CD14-positive monocyte (primary cell): ENCODE data around the gene MEX3A. TPM values are rescaled to one million over a fixed set of nuclear protein-coding genes. Genes with fewer than 3 reads are reported as not detected.

Source experiments
- DNase-seq, 3 donors: peaks; one replicate each; pipeline ENCODE4 v3.0.0-alpha.2; 2011 to 2022
- H2AFZ ChIP-seq: 2 replicates; pipeline ENCODE4 v1.6.0; 2012; ENCODE audit warnings: mild to moderate bottlenecking, low read depth, low read length, inconsistent platforms; ENCODE audit not compliant: insufficient read depth, poor library complexity, severe bottlenecking
- H3K27ac ChIP-seq, 2 donors: 1 replicate in 1 of 2; 2 replicates in 1 of 2; pipeline ENCODE4 v1.5.1; 2012 to 2013; ENCODE audit warnings: low read length in 2 of 2, control low read depth in 1 of 2, inconsistent platforms in 1 of 2, low read depth in 1 of 2, mild to moderate bottlenecking in 1 of 2
- H3K27me3 ChIP-seq, 2 donors: one replicate each; pipeline versions ENCODE4 v1.6.0 to v1.6.1; 2011 to 2013; ENCODE audit warnings: low read length in 2 of 2; ENCODE audit not compliant: control insufficient read depth in 2 of 2, insufficient read depth in 2 of 2
- H3K36me3 ChIP-seq, 2 donors: replicated peaks in 1 of 2; 1 replicate in 1 of 2; 2 replicates in 1 of 2; pipeline versions ENCODE4 v1.5.1 to v1.6.1; 2012 to 2013; ENCODE audit warnings: low read length in 2 of 2, control low read depth in 1 of 2, inconsistent platforms in 1 of 2, mild to moderate bottlenecking in 1 of 2; ENCODE audit not compliant: insufficient read depth in 2 of 2, control insufficient read depth in 1 of 2
- H3K4me1 ChIP-seq, 2 donors: 1 replicate in 1 of 2; 2 replicates in 1 of 2; pipeline versions ENCODE4 v1.5.1 to v1.6.1; 2012 to 2013; ENCODE audit warnings: low read length in 2 of 2, control low read depth in 1 of 2, inconsistent platforms in 1 of 2, mild to moderate bottlenecking in 1 of 2, moderate library complexity in 1 of 2; ENCODE audit not compliant: insufficient read depth in 2 of 2, control insufficient read depth in 1 of 2
- H3K4me2 ChIP-seq: replicated peaks from 2 replicates; pipeline ENCODE3; 2012; ENCODE audit warnings: low read length, moderate library complexity, mild to moderate bottlenecking; ENCODE audit not compliant: poor library complexity, severe bottlenecking; ENCODE audit errors: extremely low read depth
- H3K4me3 ChIP-seq, 3 experiments: fragments of 200-600 bp in 1 of 3; sonication (generic) in 1 of 3; replicated peaks in 1 of 3; 1 replicate in 2 of 3; 2 replicates in 1 of 3; pipeline ENCODE4 v1.5.1; 2011 to 2013; ENCODE audit warnings: low read length in 3 of 3, mild to moderate bottlenecking in 3 of 3, control low read depth in 2 of 3, low read depth in 2 of 3, inconsistent platforms in 1 of 3, moderate library complexity in 1 of 3
- H3K79me2 ChIP-seq: 2 replicates; pipeline ENCODE4 v1.6.0; 2012; ENCODE audit warnings: mild to moderate bottlenecking, control low read depth, inconsistent platforms, low read length, moderate library complexity; ENCODE audit not compliant: insufficient read depth
- H3K9ac ChIP-seq: 2 replicates; pipeline ENCODE4 v1.6.0; 2017; ENCODE audit warnings: low read length, mild to moderate bottlenecking; ENCODE audit not compliant: insufficient read depth, poor library complexity, severe bottlenecking
- H3K9me3 ChIP-seq, 2 donors: replicated peaks in 1 of 2; 1 replicate in 1 of 2; 2 replicates in 1 of 2; pipeline versions ENCODE4 v1.5.1 to v1.6.1; 2012 to 2013; ENCODE audit warnings: low read length in 2 of 2, control low read depth in 1 of 2; ENCODE audit not compliant: control insufficient read depth in 1 of 2, insufficient read depth in 1 of 2
- H4K20me1 ChIP-seq: 2 replicates; pipeline ENCODE4 v1.6.0; 2012; ENCODE audit warnings: mild to moderate bottlenecking, low read length, control low read depth, moderate library complexity; ENCODE audit not compliant: insufficient read depth
- H3K27ac Mint-ChIP-seq, 7 donors: one replicate each; pipeline ENCODE4 v1.8.0; 2020; ENCODE audit warnings: mild to moderate bottlenecking in 7 of 7, mixed read lengths in 7 of 7, moderate library complexity in 6 of 7, inconsistent platforms in 2 of 7
- H3K27me3 Mint-ChIP-seq, 3 donors: one replicate each; pipeline ENCODE4 v1.8.0; 2021 to 2022; ENCODE audit warnings: low read depth in 3 of 3, mild to moderate bottlenecking in 3 of 3, mixed read lengths in 3 of 3, moderate library complexity in 3 of 3, inconsistent platforms in 1 of 3
- H3K36me3 Mint-ChIP-seq, 2 donors: one replicate each; pipeline ENCODE4 v1.8.0; 2020; ENCODE audit warnings: mixed read lengths in 2 of 2, inconsistent platforms in 1 of 2, mild to moderate bottlenecking in 1 of 2
- H3K4me1 Mint-ChIP-seq: one replicate; pipeline ENCODE4 v1.8.0; 2020; ENCODE audit warnings: mild to moderate bottlenecking, mixed read lengths
- H3K4me3 Mint-ChIP-seq, 2 donors: one replicate each; pipeline ENCODE4 v1.8.0; 2020; ENCODE audit warnings: mild to moderate bottlenecking in 2 of 2, mixed read lengths in 2 of 2, moderate library complexity in 1 of 2
- H3K9me3 Mint-ChIP-seq, 7 donors: one replicate each; pipeline ENCODE4 v1.8.0; 2020 to 2022; ENCODE audit warnings: mixed read lengths in 7 of 7, mild to moderate bottlenecking in 6 of 7, moderate library complexity in 6 of 7, inconsistent platforms in 2 of 7
- WGBS: methylation state at CpG from one replicate; pipeline ENCODE4 v1.1.5; 2013; ENCODE audit warnings: missing lambda C conversion rate; ENCODE audit not compliant: insufficient coverage; 5-methylcytosine and 5-hydroxymethylcytosine counted together
- intact Hi-C, 2 donors: fragments of 100-400 bp; cut with micrococcal nuclease; formaldehyde crosslinking; loops; one replicate each; pipeline versions ENCODE4 v1.15.0 to v1.15.1; 2023
- polyA plus RNA-seq, 3 donors: library from polyadenylated mRNA; depleted of rRNA in 1 of 3; unstranded in 2 of 3; stranded (reverse) in 1 of 3; fragments of 300-500 nt in 2 of 3; fragments of >200 nt in 1 of 3; fragmentation: Illumina TruSeq in 2 of 3; gene quantifications; 1 replicate in 2 of 3; 2 replicates in 1 of 3; pipeline ENCODE4 v1.2.3, GENCODE V29; 2012 to 2021
- TF ChIP-seq, protein P1 (sequence below): fragments of 200-600 bp; IDR thresholded peaks from one replicate; pipeline ENCODE4 v1.8.0; 2022; ENCODE audit warnings: antibody characterized with exemption, mild to moderate bottlenecking

MEX3A gene
- polyA plus RNA-seq, 3 donors: not detected

DNA sequence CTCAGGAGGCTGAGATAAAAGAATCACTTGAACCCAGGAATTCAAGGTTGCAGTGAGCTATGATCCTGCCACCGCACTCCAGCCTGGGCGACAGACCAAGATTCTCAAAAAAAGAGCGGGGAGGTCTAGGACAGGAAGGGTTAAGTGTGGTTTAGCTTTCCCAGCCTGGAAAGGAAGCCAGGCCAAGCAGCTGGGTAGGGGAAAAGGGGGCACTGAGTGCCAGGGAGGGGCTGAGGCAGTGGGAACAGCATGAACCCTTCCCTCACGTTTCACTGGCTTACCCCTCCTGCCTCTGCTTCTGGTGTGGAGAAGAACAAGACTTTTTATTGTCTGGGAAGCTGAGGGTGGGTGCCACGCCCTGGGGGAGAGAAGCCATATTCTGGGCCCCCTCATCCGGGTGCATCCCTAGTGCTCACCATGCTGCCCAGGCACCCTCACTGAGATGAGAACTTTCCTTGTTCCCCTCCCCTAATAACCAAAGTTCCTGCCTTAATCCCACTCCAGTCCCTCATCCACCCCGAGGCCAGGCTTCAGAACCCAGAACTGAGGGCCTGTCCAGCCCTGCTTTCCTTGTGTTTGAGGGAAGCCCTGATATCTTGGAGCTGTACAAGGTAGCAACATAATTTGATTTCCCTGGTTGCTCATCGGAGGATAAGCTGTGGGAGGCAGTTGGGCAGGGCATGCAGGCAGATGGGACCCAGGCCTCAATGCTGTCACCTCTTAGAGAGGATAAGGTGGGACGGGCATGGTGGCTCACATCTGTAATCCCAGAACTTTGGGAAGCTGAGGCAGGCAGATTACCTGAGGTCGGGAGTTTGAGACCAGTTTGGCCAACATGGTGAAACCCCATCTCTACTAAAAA, 30.2 kb upstream of the MEX3A start:
- TF ChIP-seq, protein P1, sequence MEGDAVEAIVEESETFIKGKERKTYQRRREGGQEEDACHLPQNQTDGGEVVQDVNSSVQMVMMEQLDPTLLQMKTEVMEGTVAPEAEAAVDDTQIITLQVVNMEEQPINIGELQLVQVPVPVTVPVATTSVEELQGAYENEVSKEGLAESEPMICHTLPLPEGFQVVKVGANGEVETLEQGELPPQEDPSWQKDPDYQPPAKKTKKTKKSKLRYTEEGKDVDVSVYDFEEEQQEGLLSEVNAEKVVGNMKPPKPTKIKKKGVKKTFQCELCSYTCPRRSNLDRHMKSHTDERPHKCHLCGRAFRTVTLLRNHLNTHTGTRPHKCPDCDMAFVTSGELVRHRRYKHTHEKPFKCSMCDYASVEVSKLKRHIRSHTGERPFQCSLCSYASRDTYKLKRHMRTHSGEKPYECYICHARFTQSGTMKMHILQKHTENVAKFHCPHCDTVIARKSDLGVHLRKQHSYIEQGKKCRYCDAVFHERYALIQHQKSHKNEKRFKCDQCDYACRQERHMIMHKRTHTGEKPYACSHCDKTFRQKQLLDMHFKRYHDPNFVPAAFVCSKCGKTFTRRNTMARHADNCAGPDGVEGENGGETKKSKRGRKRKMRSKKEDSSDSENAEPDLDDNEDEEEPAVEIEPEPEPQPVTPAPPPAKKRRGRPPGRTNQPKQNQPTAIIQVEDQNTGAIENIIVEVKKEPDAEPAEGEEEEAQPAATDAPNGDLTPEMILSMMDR: no peak
- Histone ChIP-seq H3K4me1 (peaks cover 23 to 28% of the 10 kb centered on the region in 2 donors), H3K27ac (no peak overlapping the region), H3K79me2 (no peaks in the 10 kb centered on the region), H4K20me1 (peaks cover 22% of the 10 kb centered on the region), H3K36me3 (no peaks in the 10 kb centered on the region), H3K9ac (no peak overlapping the region), H3K9me3 (peaks cover 0 to 17% of the 10 kb centered on the region in 2 donors), H3K27me3 (peaks cover 79 to 100% of the 10 kb centered on the region in 2 donors), H2AFZ (no peak overlapping the region), H3K4me3 (no peak overlapping the region), H3K4me2 (no peak overlapping the region)
- intact Hi-C loops: no loop called here
- Mint-ChIP-seq H3K27ac (peak overlapping the region in 5 of 7 donors; percentile 2 to 78 (median 58)), H3K9me3 (peaks cover 0 to 41% (median 18%) of the 10 kb centered on the region in 7 donors), H3K27me3 (peaks cover 97 to 100% (median 98%) of the 10 kb centered on the region in 3 donors), H3K4me3 (peak overlapping the region in 1 of 2 donors; percentile 72), H3K36me3 (peaks cover 5 to 18% of the 10 kb centered on the region in 2 donors), H3K4me1 (peaks cover 26% of the 10 kb centered on the region)
- no peak for DNase-seq
- WGBS: 83% methylated on average over 6 of the region's 10 CpGs

DNA sequence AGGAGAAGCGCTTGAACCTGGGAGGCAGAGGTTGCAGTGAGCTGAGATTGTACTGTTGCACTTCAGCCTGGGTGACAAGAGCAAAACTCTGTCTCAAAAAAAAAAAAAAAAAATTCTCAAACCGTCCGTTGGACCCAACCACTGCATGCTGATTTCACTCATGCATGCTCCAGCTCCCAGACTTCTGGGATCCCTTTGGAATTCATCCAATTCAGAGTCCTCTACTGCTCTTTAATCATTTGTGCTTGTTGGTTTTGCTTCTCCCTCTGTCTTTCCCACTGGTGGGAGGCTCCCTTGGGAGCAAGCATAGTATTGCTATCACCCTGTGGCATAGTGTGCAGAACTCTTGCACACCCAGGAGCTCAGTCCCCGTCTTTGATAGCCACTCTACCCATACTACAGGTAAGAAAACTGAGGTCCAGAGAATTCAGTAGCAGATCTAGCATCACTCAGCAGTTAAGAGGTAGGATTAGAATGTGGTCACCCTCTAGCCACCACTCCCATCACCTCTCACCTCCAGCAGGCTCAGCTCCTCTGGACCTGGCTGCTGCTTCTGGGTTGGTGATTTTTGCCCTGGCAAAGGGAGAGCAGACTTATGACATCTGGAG, 29.2 kb upstream of the MEX3A start:
- H3K4me3 Mint-ChIP-seq: peak overlapping the region in 1 of 2 donors; percentile 72
- H3K9me3 Mint-ChIP-seq: peaks cover 0 to 42% (median 21%) of the 10 kb centered on the region in 7 donors
- peaks cover 23 to 28% of the 10 kb centered on the region in 2 donors for H3K4me1 ChIP-seq
- TF ChIP-seq, protein P1: no peak
- H3K9me3 ChIP-seq: peaks cover 0 to 17% of the 10 kb centered on the region in 2 donors
- peaks cover 21% of the 10 kb centered on the region for H4K20me1 ChIP-seq
- H2AFZ ChIP-seq: no peak overlapping the region
- no CpG with 5 or more reads among the region's 4 CpGs for WGBS
- H3K9ac ChIP-seq: no peak overlapping the region
- intact Hi-C loops: no loop called here
- H3K27me3 Mint-ChIP-seq: peaks cover 97 to 100% (median 99%) of the 10 kb centered on the region in 3 donors
- H3K27ac Mint-ChIP-seq: peak overlapping the region in 3 of 7 donors; percentile 35 to 53 (median 53)
- H3K36me3 ChIP-seq: no peaks in the 10 kb centered on the region
- H3K79me2 ChIP-seq: no peaks in the 10 kb centered on the region
- H3K4me3 ChIP-seq: no peak overlapping the region
- DNase-seq: no peak
- H3K36me3 Mint-ChIP-seq: peaks cover 8 to 25% of the 10 kb centered on the region in 2 donors
- H3K4me2 ChIP-seq: no peak overlapping the region
- peaks cover 33% of the 10 kb centered on the region for H3K4me1 Mint-ChIP-seq
- H3K27me3 ChIP-seq: peaks cover 84 to 100% of the 10 kb centered on the region in 2 donors
- no peak overlapping the region for H3K27ac ChIP-seq
